ENCODE measurements around the gene PRSS22.

DNA sequence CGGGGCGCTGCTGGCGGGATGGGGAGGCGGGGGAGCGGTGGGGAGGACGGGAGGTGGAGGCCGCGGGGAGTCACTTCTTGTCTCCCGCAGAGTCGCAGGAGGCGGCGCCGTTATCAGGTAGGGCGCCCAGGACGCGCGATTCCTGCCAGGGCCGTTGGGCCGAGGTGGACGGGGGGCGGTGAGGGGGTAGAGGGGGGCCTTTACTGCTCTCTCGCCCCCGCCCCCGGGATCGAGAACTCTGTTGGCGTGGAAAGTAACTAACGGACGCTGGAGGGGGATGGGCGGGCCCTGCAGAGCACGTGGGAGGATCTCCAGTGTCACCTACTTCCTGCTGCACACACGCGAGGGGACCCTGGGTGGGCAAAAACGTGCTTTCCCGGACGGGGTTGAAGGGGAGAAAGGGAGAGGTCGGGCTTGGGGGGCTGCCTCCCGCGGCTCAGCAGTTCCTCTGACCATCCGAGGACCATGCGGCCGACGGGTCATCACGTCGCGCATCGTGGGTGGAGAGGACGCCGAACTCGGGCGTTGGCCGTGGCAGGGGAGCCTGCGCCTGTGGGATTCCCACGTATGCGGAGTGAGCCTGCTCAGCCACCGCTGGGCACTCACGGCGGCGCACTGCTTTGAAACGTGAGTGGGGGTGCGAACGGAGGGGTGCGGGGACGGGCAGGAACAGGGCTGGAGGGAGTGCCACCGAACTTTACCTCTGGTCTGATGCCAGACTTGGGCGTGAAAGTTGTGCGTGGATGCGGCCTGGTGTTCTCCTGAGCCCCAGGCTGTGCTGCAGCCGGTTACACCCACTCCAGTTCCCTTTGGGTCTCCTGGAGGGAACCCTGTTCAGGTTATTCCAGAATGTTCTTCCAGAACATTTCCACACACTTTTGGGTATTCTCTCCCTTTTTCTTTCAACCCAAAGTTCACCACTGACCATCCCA, 40.4 kb downstream of the PRSS22 start:
- TF ChIP-seq, protein P1, sequence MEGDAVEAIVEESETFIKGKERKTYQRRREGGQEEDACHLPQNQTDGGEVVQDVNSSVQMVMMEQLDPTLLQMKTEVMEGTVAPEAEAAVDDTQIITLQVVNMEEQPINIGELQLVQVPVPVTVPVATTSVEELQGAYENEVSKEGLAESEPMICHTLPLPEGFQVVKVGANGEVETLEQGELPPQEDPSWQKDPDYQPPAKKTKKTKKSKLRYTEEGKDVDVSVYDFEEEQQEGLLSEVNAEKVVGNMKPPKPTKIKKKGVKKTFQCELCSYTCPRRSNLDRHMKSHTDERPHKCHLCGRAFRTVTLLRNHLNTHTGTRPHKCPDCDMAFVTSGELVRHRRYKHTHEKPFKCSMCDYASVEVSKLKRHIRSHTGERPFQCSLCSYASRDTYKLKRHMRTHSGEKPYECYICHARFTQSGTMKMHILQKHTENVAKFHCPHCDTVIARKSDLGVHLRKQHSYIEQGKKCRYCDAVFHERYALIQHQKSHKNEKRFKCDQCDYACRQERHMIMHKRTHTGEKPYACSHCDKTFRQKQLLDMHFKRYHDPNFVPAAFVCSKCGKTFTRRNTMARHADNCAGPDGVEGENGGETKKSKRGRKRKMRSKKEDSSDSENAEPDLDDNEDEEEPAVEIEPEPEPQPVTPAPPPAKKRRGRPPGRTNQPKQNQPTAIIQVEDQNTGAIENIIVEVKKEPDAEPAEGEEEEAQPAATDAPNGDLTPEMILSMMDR (IDR thresholded peaks at IDR 0.05 in 4 of 5, conservative IDR thresholded peaks at IDR 0.05 in 1 of 5) = no peak
- TF ChIP-seq POLR2A (IDR thresholded peaks at IDR 0.05) = no peak
